Activated gamma-delta T cell (primary cell): ENCODE results near the gene KCNK4.

ENCODE experiments used
- DNase-seq: peaks from one replicate; lab custom pipeline; 2025; lab: John Stamatoyannopoulos, UW

KCNK4 gene

GRCh38 chr11:64324692-64325469 lies 33.8 kb downstream of the KCNK4 start:
- DNase-seq = no peak

- no peak for DNase-seq
Measured at GRCh38 chr11:64327375-64327774, 36.3 kb downstream of the KCNK4 start.

GRCh38 chr11:64327993-64328392 lies 36.9 kb downstream of the KCNK4 start:
- DNase-seq = no peak

GRCh38 chr11:64330888-64331287 lies 39.8 kb downstream of the KCNK4 start:
- DNase-seq = no peak

- no peak for DNase-seq
Measured at GRCh38 chr11:64331569-64332371, 40.7 kb downstream of the KCNK4 start.

GRCh38 chr11:64333556-64333955 lies 42.5 kb downstream of the KCNK4 start:
- no peak for DNase-seq

- DNase-seq = no peak
Measured at GRCh38 chr11:64334764-64335735, 43.9 kb downstream of the KCNK4 start.

GRCh38 chr11:64337538-64338249 lies 46.6 kb downstream of the KCNK4 start:
- DNase-seq = no peak

GRCh38 chr11:64338716-64339115 lies 47.6 kb downstream of the KCNK4 start:
- no peak for DNase-seq

- DNase-seq = no peak
Measured at GRCh38 chr11:64339286-64339685, 48.2 kb downstream of the KCNK4 start.

GRCh38 chr11:64339754-64340408 lies 48.8 kb downstream of the KCNK4 start, which contains the start of gene CCDC88B:
Gene CCDC88B, plus strand, starts transcription at chr11:64340204. Its CDS starts 63 bp downstream, at chr11:64340267.
- DNase-seq = peak; percentile 75

- DNase-seq = peak; percentile 64
Measured at GRCh38 chr11:64340671-64341335, 49.7 kb downstream of the KCNK4 start.

GRCh38 chr11:64341429-64341828 lies 50.3 kb downstream of the KCNK4 start:
- DNase-seq = no peak

GRCh38 chr11:64341851-64342791 lies 51.0 kb downstream of the KCNK4 start:
- DNase-seq = peak; percentile 75

GRCh38 chr11:64342869-64343745 lies 52.0 kb downstream of the KCNK4 start:
- DNase-seq = no peak

GRCh38 chr11:64343767-64344559 lies 52.9 kb downstream of the KCNK4 start:
- no peak for DNase-seq

- no peak for DNase-seq
Measured at GRCh38 chr11:64344787-64345186, 53.7 kb downstream of the KCNK4 start.
